Esophagus (tissue), 2 donors: ENCODE data around the gene MPDU1. TPM values are rescaled to one million over a fixed set of nuclear protein-coding genes. Genes with fewer than 3 reads are reported as not detected.

ENCODE experiments used
- H3K27ac ChIP-seq, 2 donors: one replicate each; pipeline ENCODE4 v1.5.1; 2013; ENCODE audit warnings: low read depth in 2 of 2, mild to moderate bottlenecking in 2 of 2, inconsistent platforms in 1 of 2, low read length in 1 of 2, moderate library complexity in 1 of 2
- H3K27me3 ChIP-seq, 2 donors: one replicate each; pipeline ENCODE4 v1.6.1; 2013; ENCODE audit warnings: low read length in 2 of 2, control low read depth in 1 of 2, mild to moderate bottlenecking in 1 of 2; ENCODE audit not compliant: insufficient read depth in 2 of 2, control insufficient read depth in 1 of 2
- H3K36me3 ChIP-seq, 2 donors: one replicate each; pipeline ENCODE4 v1.6.1; 2013; ENCODE audit warnings: low read length in 1 of 2; ENCODE audit not compliant: control insufficient read depth in 2 of 2, insufficient read depth in 2 of 2
- H3K4me1 ChIP-seq, 2 donors: one replicate each; pipeline ENCODE4 v1.6.1; 2013; ENCODE audit warnings: low read length in 1 of 2; ENCODE audit not compliant: control insufficient read depth in 2 of 2, insufficient read depth in 2 of 2
- H3K4me3 ChIP-seq, 2 donors: one replicate each; pipeline ENCODE4 v1.5.1; 2013; ENCODE audit warnings: low read length in 2 of 2, mild to moderate bottlenecking in 2 of 2, low read depth in 1 of 2, moderate library complexity in 1 of 2
- H3K9me3 ChIP-seq, 2 donors: one replicate each; pipeline ENCODE4 v1.6.1; 2013; ENCODE audit warnings: mild to moderate bottlenecking in 2 of 2, low read depth in 1 of 2, low read length in 1 of 2, moderate library complexity in 1 of 2; ENCODE audit not compliant: control insufficient read depth in 2 of 2, insufficient read depth in 1 of 2
- WGBS, 2 donors: extraction: QIAGEN DNeasy Blood & Tissue Kit; methylation state at CpG; one replicate each; pipeline ENCODE4 v1.1.7; 2013; 5-methylcytosine and 5-hydroxymethylcytosine counted together
- polyA plus RNA-seq, 2 donors: library from polyadenylated mRNA; stranded (reverse); fragments of 200-250 nt; gene quantifications; one replicate each; pipeline ENCODE4 v1.2.3, GENCODE V29; 2013
- donor health status: healthy with polysubstance abuse.
- donor health status: Bipolar disorder and iron deficiency.

The MPDU1 gene
- polyA plus RNA-seq, 2 donors = 56.9 to 60.0 TPM

DNA sequence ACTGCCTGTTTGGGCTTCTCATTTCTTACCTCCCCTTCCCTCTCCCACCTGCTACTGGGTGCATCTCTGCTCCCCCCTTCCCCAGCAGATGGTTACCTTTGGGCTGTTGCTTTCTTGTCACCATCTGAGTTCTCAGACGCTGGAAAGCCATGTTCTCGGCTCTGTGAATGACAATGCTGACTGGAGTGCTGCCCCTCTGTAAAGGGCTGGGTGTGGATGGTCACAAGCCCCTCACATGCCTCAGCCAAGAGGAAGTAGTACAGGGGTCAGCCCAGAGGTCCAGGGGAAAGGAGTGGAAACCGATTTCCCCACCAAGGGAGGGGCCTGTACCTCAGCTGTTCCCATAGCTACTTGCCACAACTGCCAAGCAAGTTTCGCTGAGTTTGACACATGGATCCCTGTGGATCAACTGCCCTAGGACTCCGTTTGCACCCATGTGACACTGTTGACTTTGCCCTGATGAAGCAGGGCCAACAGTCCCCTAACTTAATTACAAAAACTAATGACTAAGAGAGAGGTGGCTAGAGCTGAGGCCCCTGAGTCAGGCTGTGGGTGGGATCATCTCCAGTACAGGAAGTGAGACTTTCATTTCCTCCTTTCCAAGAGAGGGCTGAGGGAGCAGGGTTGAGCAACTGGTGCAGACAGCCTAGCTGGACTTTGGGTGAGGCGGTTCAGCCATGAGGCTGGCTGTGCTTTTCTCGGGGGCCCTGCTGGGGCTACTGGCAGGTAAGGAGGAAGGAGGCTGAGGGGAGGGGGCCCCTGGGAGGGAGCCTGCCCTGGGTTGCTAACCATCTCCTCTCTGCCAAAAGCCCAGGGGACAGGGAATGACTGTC lies 4.4 kb upstream of the MPDU1 start, which contains the start of gene CD68:
Gene CD68 (plus strand): TSS at position 638 of the 833 bp plus-strand sequence. CDS start 40 bp downstream, at position 678.
- WGBS, 2 donors = 14 to 16% methylated on average over 7 of the region's 7 CpGs
- H3K4me1 ChIP-seq = peaks cover 6 to 40% of the 10 kb centered on the region in 2 donors
- no peaks in the 10 kb centered on the region for H3K9me3 ChIP-seq
- H3K27ac ChIP-seq = peak within 1 kb of the TSS; percentile 96 to 99
- H3K4me3 ChIP-seq = peak within 1 kb of the TSS; percentile 23 to 46
- H3K36me3 ChIP-seq = peaks cover 21 to 42% of the 10 kb centered on the region in 2 donors
- no peaks in the 10 kb centered on the region for H3K27me3 ChIP-seq

DNA sequence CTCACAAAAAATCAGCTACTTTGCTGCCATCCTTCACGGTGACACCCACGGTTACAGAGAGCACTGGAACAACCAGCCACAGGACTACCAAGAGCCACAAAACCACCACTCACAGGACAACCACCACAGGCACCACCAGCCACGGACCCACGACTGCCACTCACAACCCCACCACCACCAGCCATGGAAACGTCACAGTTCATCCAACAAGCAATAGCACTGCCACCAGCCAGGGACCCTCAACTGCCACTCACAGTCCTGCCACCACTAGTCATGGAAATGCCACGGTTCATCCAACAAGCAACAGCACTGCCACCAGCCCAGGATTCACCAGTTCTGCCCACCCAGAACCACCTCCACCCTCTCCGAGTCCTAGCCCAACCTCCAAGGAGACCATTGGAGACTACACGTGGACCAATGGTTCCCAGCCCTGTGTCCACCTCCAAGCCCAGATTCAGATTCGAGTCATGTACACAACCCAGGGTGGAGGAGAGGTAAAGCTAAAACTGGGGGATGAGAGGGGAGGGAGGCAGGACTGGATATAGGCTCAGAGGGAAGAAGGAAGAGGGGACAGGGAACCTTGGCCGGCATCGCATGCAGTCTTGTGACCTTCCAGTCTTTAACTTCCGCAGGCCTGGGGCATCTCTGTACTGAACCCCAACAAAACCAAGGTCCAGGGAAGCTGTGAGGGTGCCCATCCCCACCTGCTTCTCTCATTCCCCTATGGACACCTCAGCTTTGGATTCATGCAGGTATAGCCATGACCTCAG lies 3.6 kb upstream of the MPDU1 start:
- H3K27ac ChIP-seq = peak overlapping the region; percentile 96 to 99
- WGBS, 2 donors = 57 to 65% methylated on average over 12 of the region's 12 CpGs
- H3K4me3 ChIP-seq = peak overlapping the region; percentile 23 to 46
- peaks cover 6 to 41% of the 10 kb centered on the region in 2 donors for H3K4me1 ChIP-seq
- H3K36me3 ChIP-seq = peaks cover 18 to 36% of the 10 kb centered on the region in 2 donors
- no peaks in the 10 kb centered on the region for H3K27me3 ChIP-seq
- H3K9me3 ChIP-seq = no peaks in the 10 kb centered on the region

DNA sequence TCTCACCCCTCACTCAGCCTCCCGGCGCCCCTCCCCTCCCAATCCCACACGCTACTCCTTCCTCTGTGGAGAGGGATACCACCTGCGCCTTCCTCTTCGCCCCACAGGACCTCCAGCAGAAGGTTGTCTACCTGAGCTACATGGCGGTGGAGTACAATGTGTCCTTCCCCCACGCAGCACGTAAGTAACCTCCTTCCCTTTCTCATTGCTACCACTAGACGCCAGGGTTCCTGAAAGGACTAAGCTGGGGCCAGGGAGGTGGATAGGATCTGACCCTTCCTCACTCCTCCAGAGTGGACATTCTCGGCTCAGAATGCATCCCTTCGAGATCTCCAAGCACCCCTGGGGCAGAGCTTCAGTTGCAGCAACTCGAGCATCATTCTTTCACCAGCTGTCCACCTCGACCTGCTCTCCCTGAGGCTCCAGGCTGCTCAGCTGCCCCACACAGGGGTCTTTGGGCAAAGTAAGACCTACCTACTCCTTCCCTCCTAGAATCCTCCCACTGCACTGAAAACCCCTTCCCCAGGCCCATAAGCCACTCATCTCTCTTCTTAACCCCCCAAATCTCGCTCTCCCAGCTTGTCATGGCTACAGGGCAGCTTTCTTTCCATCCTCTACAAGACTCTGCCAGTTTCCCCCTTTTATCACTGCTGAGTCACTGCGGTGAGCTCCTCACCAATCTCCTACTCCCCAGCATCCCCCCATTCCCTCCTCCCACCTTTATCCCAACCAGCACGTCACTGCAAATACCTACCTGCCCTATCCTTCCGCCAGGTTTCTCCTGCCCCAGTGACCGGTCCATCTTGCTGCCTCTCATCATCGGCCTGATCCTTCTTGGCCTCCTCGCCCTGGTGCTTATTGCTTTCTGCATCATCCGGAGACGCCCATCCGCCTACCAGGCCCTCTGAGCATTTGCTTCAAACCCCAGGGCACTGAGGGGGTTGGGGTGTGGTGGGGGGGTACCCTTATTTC lies 2.8 kb upstream of the MPDU1 start:
- 67 to 72% methylated on average over 23 of the region's 23 CpGs for WGBS, 2 donors
- H3K9me3 ChIP-seq = no peaks in the 10 kb centered on the region
- H3K4me3 ChIP-seq = peak overlapping the region; percentile 23 to 46
- H3K27me3 ChIP-seq = no peaks in the 10 kb centered on the region
- peaks cover 6 to 41% of the 10 kb centered on the region in 2 donors for H3K4me1 ChIP-seq
- peaks cover 11 to 29% of the 10 kb centered on the region in 2 donors for H3K36me3 ChIP-seq
- peak overlapping the region; percentile 96 to 99 for H3K27ac ChIP-seq

DNA sequence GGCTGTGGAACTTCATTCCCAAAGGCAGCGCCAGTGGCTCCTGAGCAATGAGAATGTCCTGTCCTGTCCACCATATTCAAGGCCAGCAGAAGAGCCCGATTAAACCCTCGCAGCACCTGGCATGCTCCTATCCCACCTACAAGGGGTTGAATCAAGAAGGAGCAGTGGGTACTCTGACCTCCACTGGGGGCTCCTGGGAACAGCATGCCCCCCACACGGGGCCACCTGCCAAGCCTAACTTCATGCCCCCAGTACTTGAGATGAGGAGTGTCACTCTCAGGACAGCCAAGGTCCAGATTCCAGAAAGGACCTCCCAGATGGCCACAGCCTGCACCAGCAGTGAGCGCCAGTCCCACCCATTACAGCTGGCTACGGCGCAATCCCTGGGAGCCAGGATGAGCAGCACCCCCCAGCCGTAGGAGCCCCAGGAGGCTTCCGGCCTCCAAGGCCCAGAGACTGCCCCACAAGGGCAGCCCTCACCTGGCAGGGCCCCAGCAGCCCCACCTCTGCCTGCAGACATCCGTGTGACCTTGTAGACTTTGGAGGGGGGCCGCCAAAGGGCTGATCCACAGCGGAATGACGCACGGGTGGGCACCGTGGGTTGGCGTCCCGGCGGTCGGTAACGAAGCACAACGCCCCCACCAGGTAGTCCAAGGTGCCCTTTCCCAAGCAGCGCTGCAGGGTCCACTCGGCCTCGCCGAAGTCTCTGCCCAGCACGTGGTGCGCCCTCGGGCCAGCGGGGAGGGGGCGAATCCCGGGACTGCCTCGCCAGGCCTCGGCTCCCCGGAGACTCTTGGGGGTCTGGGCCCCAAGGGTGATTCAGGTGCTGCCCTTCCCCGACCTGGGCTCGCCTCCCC lies 1.0 kb upstream of the MPDU1 start:
- peaks cover 5 to 15% of the 10 kb centered on the region in 2 donors for H3K36me3 ChIP-seq
- H3K4me3 ChIP-seq = peak overlapping the region; percentile 65 to 68
- H3K4me1 ChIP-seq = peaks cover 9 to 40% of the 10 kb centered on the region in 2 donors
- H3K27me3 ChIP-seq = no peaks in the 10 kb centered on the region
- peak overlapping the region; percentile 97 to 100 for H3K27ac ChIP-seq
- WGBS, 2 donors = 83% methylated on average over 29 to 36 of the region's 36 CpGs
- no peaks in the 10 kb centered on the region for H3K9me3 ChIP-seq

DNA sequence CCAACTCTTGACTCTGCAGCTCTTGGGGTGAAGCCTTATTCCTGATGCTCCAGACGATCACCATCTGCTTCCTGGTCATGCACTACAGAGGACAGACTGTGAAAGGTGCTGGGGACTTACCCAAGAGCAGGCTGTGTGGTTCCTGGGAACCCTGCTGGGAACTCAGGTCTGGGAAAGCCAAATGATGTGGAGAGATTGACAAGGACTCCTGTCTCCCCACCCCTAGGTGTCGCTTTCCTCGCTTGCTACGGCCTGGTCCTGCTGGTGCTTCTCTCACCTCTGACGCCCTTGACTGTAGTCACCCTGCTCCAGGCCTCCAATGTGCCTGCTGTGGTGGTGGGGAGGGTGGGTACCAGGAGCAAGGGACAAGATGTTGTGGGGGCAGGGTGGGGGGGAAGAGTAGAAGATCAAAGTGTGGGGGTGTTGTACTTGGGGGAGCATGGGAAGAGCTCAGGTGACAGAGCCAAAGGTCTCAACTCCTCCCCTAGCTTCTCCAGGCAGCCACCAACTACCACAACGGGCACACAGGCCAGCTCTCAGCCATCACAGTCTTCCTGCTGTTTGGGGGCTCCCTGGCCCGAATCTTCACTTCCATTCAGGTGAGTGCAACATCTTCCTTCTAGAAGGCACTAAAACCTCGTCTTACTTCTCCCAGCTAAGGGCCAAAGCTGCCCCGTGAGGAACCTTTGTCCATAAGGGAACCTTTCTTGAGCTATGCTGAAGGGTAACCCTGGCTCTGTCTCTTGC lies 3.2 kb downstream of the MPDU1 start:
- peaks cover 9 to 20% of the 10 kb centered on the region in 2 donors for H3K4me1 ChIP-seq
- H3K27ac ChIP-seq = peak overlapping the region; percentile 85 to 97
- no peaks in the 10 kb centered on the region for H3K27me3 ChIP-seq
- no peak overlapping the region for H3K4me3 ChIP-seq
- 45 to 53% methylated on average over 9 of the region's 9 CpGs for WGBS, 2 donors
- no peaks in the 10 kb centered on the region for H3K9me3 ChIP-seq
- H3K36me3 ChIP-seq = peaks cover 6 to 9% of the 10 kb centered on the region in 2 donors

DNA sequence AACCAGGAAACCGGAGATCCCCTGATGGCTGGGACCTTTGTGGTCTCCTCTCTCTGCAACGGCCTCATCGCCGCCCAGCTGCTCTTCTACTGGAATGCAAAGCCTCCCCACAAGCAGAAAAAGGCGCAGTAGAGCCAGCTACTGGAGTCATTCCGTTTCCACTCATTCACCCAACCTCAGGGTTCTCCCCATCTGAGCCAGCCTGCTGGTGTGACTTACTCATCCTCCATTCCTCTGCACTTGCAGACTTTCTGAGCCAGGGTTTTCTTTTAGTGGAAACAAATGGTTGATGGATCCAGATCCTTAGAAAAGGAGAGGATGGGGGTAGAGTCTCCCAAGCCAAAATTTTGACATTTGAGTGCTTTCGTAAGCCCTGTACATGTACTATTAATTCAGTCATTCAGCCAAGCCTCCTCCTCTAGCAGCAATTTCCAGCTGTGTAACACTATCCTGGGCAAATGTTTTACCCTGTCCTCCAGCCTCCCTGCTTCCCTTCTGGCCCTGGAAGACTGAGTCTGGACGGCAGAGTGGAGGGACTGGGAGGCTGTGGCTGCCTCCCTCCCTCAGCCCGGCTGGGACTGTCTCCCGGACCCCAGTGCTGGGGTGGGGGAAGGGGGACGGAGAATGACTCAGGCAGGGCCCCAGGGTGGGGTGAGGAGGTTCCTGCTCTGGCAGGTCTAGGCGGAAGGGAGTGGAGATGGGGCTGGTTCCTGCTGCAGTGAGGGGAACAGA lies 3.9 kb downstream of the MPDU1 start:
- peaks cover 6 to 15% of the 10 kb centered on the region in 2 donors for H3K36me3 ChIP-seq
- H3K27ac ChIP-seq = peak overlapping the region; percentile 85 to 97
- H3K4me3 ChIP-seq = peak overlapping the region; percentile 61 to 72
- H3K4me1 ChIP-seq = peaks cover 9 to 14% of the 10 kb centered on the region in 2 donors
- no peaks in the 10 kb centered on the region for H3K9me3 ChIP-seq
- WGBS, 2 donors = 42 to 61% methylated on average over 12 of the region's 12 CpGs
- no peaks in the 10 kb centered on the region for H3K27me3 ChIP-seq

DNA sequence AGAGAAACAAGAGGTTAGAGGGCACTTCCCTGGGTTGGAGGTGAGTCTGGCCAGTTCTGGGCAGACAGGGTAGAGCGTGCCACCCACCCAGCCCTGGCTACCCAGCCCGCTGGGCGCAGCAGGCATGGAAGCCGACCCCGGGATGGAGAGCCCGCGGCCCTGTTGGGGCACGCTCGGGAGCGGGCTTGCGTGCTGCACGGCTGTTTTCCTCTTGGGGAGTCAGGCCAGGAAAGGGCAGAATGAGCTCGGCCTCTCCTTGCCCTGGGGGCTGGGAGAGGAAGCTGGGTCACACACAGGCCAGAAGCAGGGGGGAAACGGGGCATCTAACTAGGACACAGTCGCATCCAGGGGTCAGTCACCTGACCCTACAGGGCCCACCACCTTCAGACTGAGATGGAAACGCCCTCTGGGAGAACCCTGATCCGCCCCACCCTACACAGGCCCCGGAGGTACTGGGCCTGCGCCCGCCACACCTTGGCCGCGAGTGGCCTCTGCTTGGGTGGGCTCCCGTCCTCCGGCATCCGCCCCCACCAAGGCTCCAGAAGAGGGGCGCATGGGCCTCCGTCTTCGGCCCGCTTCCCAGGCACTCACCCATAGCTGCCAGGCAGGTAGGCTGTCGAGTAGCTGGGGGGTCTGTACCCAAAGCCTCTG lies 5.0 kb downstream of the MPDU1 start:
- Histone ChIP-seq H3K27me3 (no peaks in the 10 kb centered on the region), H3K4me1 (peaks cover 2 to 6% of the 10 kb centered on the region in 2 donors), H3K4me3 (peak overlapping the region; percentile 61 to 72), H3K27ac (peak overlapping the region; percentile 85 to 97), H3K9me3 (no peaks in the 10 kb centered on the region), H3K36me3 (peaks cover 12 to 24% of the 10 kb centered on the region in 2 donors)
- WGBS, 2 donors = 34 to 51% methylated on average over 27 to 30 of the region's 30 CpGs
